SH-SY5Y (cell line): ENCODE measurements around the gene YWHAG.

Experiments used
- GATA2 ChIP-seq: IDR thresholded peaks from 2 replicates; pipeline ENCODE4 v1.6.1; 2011; ENCODE audit warnings: mild to moderate bottlenecking, low read depth, low read length
- GATA3 ChIP-seq: IDR thresholded peaks from 2 replicates; pipeline ENCODE4 v1.6.1; 2011; ENCODE audit warnings: low read depth, mild to moderate bottlenecking, low read length, moderate library complexity

- TF ChIP-seq GATA3 (no peak), GATA2 (no peak)
Observed at GRCh38 chr7:76294344-76295024, 64.3 kb downstream of the YWHAG start.
